ENCODE results near the gene BSN. TPM values are rescaled to one million over a fixed set of nuclear protein-coding genes. Genes with fewer than 3 reads are reported as not detected.
A peak's percentile ranks its signal among the peaks of the same experiment; 100 is the strongest.

Gene BSN
- polyA plus RNA-seq, 1 donor (not counting 4 experiments of a cell fraction or from before 2014, with no cell fraction given): under 0.01 TPM

DNA sequence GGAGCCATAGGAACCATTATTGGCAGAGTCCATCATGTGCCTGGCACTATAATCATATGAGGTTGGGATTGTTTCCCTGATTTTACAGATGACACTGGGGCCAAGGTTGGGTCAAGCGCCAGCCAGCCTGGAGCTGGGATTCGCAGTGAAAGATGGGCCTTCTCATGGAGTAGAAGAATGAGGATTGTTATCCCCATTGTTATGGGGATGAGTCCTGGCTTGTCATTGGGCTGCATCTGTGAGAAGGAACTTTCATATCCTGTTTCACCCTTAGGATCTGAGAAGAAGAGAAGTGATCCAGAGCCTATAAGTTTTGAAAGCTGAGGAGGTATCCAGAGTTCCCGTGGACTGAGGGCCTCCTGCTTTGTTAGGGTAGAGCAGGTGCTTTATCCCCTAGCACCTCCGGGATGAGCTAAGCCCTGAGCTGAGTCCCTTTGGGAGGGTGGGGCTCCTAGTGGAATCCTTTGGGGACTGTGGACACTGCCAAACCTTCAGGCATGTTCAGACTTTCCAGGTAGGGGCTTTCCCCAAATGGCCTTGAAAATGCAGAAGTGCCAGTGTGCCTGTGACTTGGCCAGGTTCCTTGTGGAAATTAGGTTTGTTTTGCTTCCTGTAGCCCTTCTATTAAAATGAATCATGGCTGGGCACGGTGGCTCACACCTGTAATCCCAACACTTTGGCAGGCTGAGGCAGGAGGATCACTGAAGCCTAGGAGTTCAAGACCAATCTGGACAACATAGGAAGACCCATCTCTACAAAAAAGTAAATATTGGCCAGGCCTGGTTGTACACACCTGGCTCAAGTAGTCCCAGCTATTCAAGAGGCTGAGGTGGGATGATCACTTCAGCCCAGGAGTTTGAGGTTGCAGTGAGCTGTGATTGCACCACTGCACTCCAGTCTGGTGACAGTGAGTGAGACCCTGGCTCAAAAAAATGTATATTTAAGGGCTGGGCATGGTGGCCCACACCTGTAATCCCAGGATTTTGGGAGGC lies 30.2 kb upstream of the BSN start:
- Histone ChIP-seq H3K9me1 (ENCODE audit: control insufficient read depth, extremely low read depth, insufficient read depth, low read length) (no peaks in the 10 kb centered on the region), H3K36me3 (ENCODE audit: control insufficient read depth in 2 of 2, extremely low read depth in 1 of 2, insufficient read depth in 2 of 2, low read length in 2 of 2) (peaks cover 0 to 3% of the 10 kb centered on the region in 2 experiments), H3K4me2 (ENCODE audit: control insufficient read depth, extremely low read depth, insufficient read depth, low read depth, low read length) (peak overlapping the region; percentile 71), H2AFZ (ENCODE audit: control insufficient read depth, low read length) (no peak overlapping the region), H4K20me1 (ENCODE audit: control insufficient read depth, extremely low read depth, insufficient read depth, low read length) (no peaks in the 10 kb centered on the region), H3K27ac (ENCODE audit: control insufficient read depth, insufficient read depth, low read length) (peak overlapping the region; percentile 61), H3K9ac (ENCODE audit: control insufficient read depth, extremely low read depth, insufficient read depth, low read length) (no peak overlapping the region), H3K79me2 (ENCODE audit: control insufficient read depth, insufficient read depth, low read length) (no peaks in the 10 kb centered on the region), H3K4me1 (ENCODE audit: control insufficient read depth, extremely low read depth, insufficient read depth, low read length) (peaks cover 22% of the 10 kb centered on the region), H3K4me3 (ENCODE audit: control insufficient read depth in 2 of 3, extremely low read depth in 1 of 3, insufficient read depth in 2 of 3, low read depth in 1 of 3, low read length in 3 of 3) (peak overlapping the region in 1 of 3 experiments; percentile 9), H3K9me3 (ENCODE audit: control insufficient read depth, low read depth, low read length) (no peaks in the 10 kb centered on the region), H3K27me3 (ENCODE audit: control insufficient read depth, extremely low read depth, insufficient read depth, low read length) (no peaks in the 10 kb centered on the region)
- no peak for TF ChIP-seq EZH2 (IDR thresholded peaks at IDR 0.05; ENCODE audit: low read length)
- TF ChIP-seq, protein P1, sequence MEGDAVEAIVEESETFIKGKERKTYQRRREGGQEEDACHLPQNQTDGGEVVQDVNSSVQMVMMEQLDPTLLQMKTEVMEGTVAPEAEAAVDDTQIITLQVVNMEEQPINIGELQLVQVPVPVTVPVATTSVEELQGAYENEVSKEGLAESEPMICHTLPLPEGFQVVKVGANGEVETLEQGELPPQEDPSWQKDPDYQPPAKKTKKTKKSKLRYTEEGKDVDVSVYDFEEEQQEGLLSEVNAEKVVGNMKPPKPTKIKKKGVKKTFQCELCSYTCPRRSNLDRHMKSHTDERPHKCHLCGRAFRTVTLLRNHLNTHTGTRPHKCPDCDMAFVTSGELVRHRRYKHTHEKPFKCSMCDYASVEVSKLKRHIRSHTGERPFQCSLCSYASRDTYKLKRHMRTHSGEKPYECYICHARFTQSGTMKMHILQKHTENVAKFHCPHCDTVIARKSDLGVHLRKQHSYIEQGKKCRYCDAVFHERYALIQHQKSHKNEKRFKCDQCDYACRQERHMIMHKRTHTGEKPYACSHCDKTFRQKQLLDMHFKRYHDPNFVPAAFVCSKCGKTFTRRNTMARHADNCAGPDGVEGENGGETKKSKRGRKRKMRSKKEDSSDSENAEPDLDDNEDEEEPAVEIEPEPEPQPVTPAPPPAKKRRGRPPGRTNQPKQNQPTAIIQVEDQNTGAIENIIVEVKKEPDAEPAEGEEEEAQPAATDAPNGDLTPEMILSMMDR (optimal IDR thresholded peaks at IDR 0.05 in 1 of 3, IDR thresholded peaks at IDR 0.05 in 1 of 3, conservative IDR thresholded peaks at IDR 0.05 in 1 of 3; ENCODE audit: extremely low read depth in 1 of 3, insufficient read depth in 2 of 3, low read length in 3 of 3): no peak
- FAIRE-seq: peak; percentile 91
- dilution Hi-C loops (cut with MboI; ENCODE audit: extremely low pct_ligation_motif_present, low sequenced_read_pairs): no loop called here
- peak; percentile 30 for DNase-seq (ENCODE audit: low read depth, low spot score)

DNA sequence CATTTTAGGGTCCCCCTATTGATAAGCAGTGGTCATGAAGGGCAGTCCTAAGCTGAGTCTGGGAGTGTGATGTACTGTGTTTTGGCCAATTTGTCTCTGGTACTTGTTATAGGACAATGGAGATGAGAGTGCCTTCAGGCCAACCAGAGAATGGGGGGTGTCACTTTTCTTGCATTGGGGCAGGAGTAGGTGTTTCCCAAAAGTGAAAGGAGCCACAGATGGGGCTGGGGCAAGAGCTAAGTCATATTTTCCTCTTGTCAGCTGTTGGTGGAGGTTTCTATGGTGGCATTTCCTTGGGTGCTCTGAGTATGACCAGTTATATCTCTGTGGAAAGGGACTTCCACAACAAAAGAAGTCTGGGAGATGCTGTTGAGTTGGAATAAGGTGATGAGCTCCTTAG lies 24.7 kb upstream of the BSN start:
- H3K4me3 ChIP-seq (ENCODE audit: control insufficient read depth in 2 of 3, extremely low read depth in 1 of 3, insufficient read depth in 2 of 3, low read depth in 1 of 3, low read length in 3 of 3): no peak overlapping the region
- H4K20me1 ChIP-seq (ENCODE audit: control insufficient read depth, extremely low read depth, insufficient read depth, low read length): no peaks in the 10 kb centered on the region
- no peaks in the 10 kb centered on the region for H3K9me3 ChIP-seq (ENCODE audit: control insufficient read depth, low read depth, low read length)
- DNase-seq (ENCODE audit: low read depth, low spot score): no peak
- H3K27ac ChIP-seq (ENCODE audit: control insufficient read depth, insufficient read depth, low read length): no peak overlapping the region
- FAIRE-seq: no peak
- no peak overlapping the region for H3K9ac ChIP-seq (ENCODE audit: control insufficient read depth, extremely low read depth, insufficient read depth, low read length)
- H3K36me3 ChIP-seq (ENCODE audit: control insufficient read depth in 2 of 2, extremely low read depth in 1 of 2, insufficient read depth in 2 of 2, low read length in 2 of 2): peaks cover 15 to 19% of the 10 kb centered on the region in 2 experiments
- H3K27me3 ChIP-seq (ENCODE audit: control insufficient read depth, extremely low read depth, insufficient read depth, low read length): no peaks in the 10 kb centered on the region
- H3K9me1 ChIP-seq (ENCODE audit: control insufficient read depth, extremely low read depth, insufficient read depth, low read length): peaks cover 2% of the 10 kb centered on the region
- H3K4me2 ChIP-seq (ENCODE audit: control insufficient read depth, extremely low read depth, insufficient read depth, low read depth, low read length): no peak overlapping the region
- no peak for TF ChIP-seq EZH2 (IDR thresholded peaks at IDR 0.05; ENCODE audit: low read length)
- TF ChIP-seq, protein P1 (optimal IDR thresholded peaks at IDR 0.05 in 1 of 3, IDR thresholded peaks at IDR 0.05 in 1 of 3, conservative IDR thresholded peaks at IDR 0.05 in 1 of 3; ENCODE audit: extremely low read depth in 1 of 3, insufficient read depth in 2 of 3, low read length in 3 of 3): no peak
- no peaks in the 10 kb centered on the region for H3K79me2 ChIP-seq (ENCODE audit: control insufficient read depth, insufficient read depth, low read length)
- dilution Hi-C loops (cut with MboI; ENCODE audit: extremely low pct_ligation_motif_present, low sequenced_read_pairs): no loop called here
- no peak overlapping the region for H2AFZ ChIP-seq (ENCODE audit: control insufficient read depth, low read length)
- H3K4me1 ChIP-seq (ENCODE audit: control insufficient read depth, extremely low read depth, insufficient read depth, low read length): peaks cover 7% of the 10 kb centered on the region
